HepG2 (cell line): Measurements from ENCODE around the gene AP1S3. TPM values are rescaled to one million over a fixed set of nuclear protein-coding genes. Genes with fewer than 3 reads are reported as not detected.

Experiments
- CSRNP1 ChIP-seq: sonication (generic); formaldehyde crosslinking; IDR thresholded peaks from 2 replicates; pipeline ENCODE4 v1.8.1; 2023; ENCODE audit warnings: mild to moderate bottlenecking, missing genetic modification reagents
- DMAP1 ChIP-seq: IDR thresholded peaks from 2 replicates; pipeline ENCODE4 v1.6.1; 2016
- KLF16 ChIP-seq, 2 experiments: sonication (generic) in 1 of 2; formaldehyde crosslinking in 1 of 2; IDR thresholded peaks; 2 replicates each; pipeline versions ENCODE4 v1.6.1 to v1.8.0; 2016 to 2023; ENCODE audit warnings: missing genetic modification reagents in 2 of 2, missing compliant biosample characterization in 1 of 2
- MIER3 ChIP-seq: IDR thresholded peaks from 2 replicates; pipeline ENCODE4 v1.6.1; 2016; ENCODE audit warnings: missing compliant biosample characterization, borderline replicate concordance
- MYPOP ChIP-seq: sonication (generic); formaldehyde crosslinking; IDR thresholded peaks from 2 replicates; pipeline ENCODE4 v1.8.1; 2023; ENCODE audit warnings: mild to moderate bottlenecking, moderate library complexity, missing genetic modification reagents
- PHB2 ChIP-seq: fragments of 450-650 bp; IDR thresholded peaks from 2 replicates; pipeline ENCODE4 v1.6.1; 2018; ENCODE audit not compliant: partially characterized antibody
- RFX1 ChIP-seq: fragments of 450-650 bp; IDR thresholded peaks from 2 replicates; pipeline ENCODE4 v1.6.1; 2017
- SCMH1 ChIP-seq: sonication (generic); formaldehyde crosslinking; IDR thresholded peaks from 2 replicates; pipeline ENCODE4 v1.9.0; 2021; ENCODE audit warnings: missing genetic modification reagents, mild to moderate bottlenecking, borderline replicate concordance
- SMAD3 ChIP-seq: sonication (generic); formaldehyde crosslinking; IDR thresholded peaks from 2 replicates; pipeline ENCODE4 v1.4.0; 2020; ENCODE audit warnings: missing genetic modification reagents
- STAT5B ChIP-seq: sonication (generic); formaldehyde crosslinking; IDR thresholded peaks from 2 replicates; pipeline ENCODE4 v1.4.0; 2020; ENCODE audit warnings: missing genetic modification reagents
- TEAD3 ChIP-seq: optimal IDR thresholded peaks from 2 replicates; pipeline ENCODE3; 2016; ENCODE audit warnings: borderline replicate concordance
- TFDP1 ChIP-seq: IDR thresholded peaks from 2 replicates; pipeline ENCODE4 v1.6.1; 2016; ENCODE audit warnings: missing compliant biosample characterization, missing genetic modification reagents, borderline replicate concordance
- THAP11 ChIP-seq: IDR thresholded peaks from 2 replicates; pipeline ENCODE4 v1.6.1; 2016; ENCODE audit warnings: missing biosample characterization, missing genetic modification reagents
- TRAFD1 ChIP-seq: sonication (generic); formaldehyde crosslinking; IDR thresholded peaks from 2 replicates; pipeline ENCODE4 v1.5.1; 2020; ENCODE audit warnings: missing genetic modification reagents, mild to moderate bottlenecking, borderline replicate concordance
- ZBTB34 ChIP-seq: sonication (generic); formaldehyde crosslinking; IDR thresholded peaks from 2 replicates; pipeline ENCODE4 v1.8.0; 2022; ENCODE audit warnings: mild to moderate bottlenecking, missing genetic modification reagents
- ZBTB46 ChIP-seq: sonication (generic); formaldehyde crosslinking; IDR thresholded peaks from 2 replicates; pipeline ENCODE4 v1.4.0; 2020; ENCODE audit warnings: mild to moderate bottlenecking, missing genetic modification reagents, borderline replicate concordance
- ZNF33A ChIP-seq: sonication (generic); formaldehyde crosslinking; IDR thresholded peaks from 2 replicates; pipeline ENCODE4 v1.5.1; 2020; ENCODE audit warnings: missing genetic modification reagents, mild to moderate bottlenecking, moderate library complexity, borderline replicate concordance
- ZNF777 ChIP-seq: sonication (generic); formaldehyde crosslinking; IDR thresholded peaks from 2 replicates; pipeline ENCODE4 v1.4.0; 2020; ENCODE audit warnings: missing genetic modification reagents
- ZNF792 ChIP-seq: IDR thresholded peaks from 2 replicates; pipeline ENCODE4 v1.6.1; 2016
- polyA plus RNA-seq, 8 experiments: library from polyadenylated mRNA; depleted of rRNA in 3 of 8; stranded (reverse) in 7 of 8; unstranded in 1 of 8; fragments of >200 nt; fragmentation: Illumina TruSeq in 4 of 8; extraction: Trizol in 4 of 8; gene quantifications; 2 replicates each; pipeline versions ENCODE4 v1.2.1 to v1.2.3, GENCODE V29; 2011 to 2016; ENCODE audit warnings: low read depth in 4 of 8, missing spikeins in 1 of 8, mixed read lengths in 1 of 8; ENCODE audit not compliant: insufficient read depth in 1 of 8
- total RNA-seq, 5 experiments: library from RNA; depleted of rRNA; stranded (reverse); fragments of >200 nt; fragmentation: Illumina TruSeq; extraction: Trizol; gene quantifications; 2 replicates each; pipeline ENCODE4 v1.2.3, GENCODE V29; 2016; ENCODE audit warnings: low read depth in 1 of 5

AP1S3 gene
- total and polyA plus RNA-seq, 2 of the 13 experiments (the other 11 are each of a cell fraction or from before 2014, with no cell fraction given) = 3.0 to 16.3 TPM

GRCh38 chr2:223860809-223861738, 23.7 kb upstream of the AP1S3 start (continued):
- no peak for TF ChIP-seq ZNF33A (CRISPR knock-in tag)
- peak; percentile 47; the same call in 1 of the 2 replicates for TF ChIP-seq MYPOP (CRISPR knock-in tag)
- TF ChIP-seq TEAD3 = peak; percentile 96
- no peak for TF ChIP-seq SCMH1 (CRISPR knock-in tag)
- TF ChIP-seq ZBTB34 = no peak
- no peak for TF ChIP-seq ZNF777 (CRISPR knock-in tag)
- TF ChIP-seq KLF16 (CRISPR knock-in tag; IDR thresholded peaks at IDR 0.05) = peak in 1 of 2 experiments; percentile 82; a peak in 2 of 4 replicates
- TF ChIP-seq DMAP1 (CRISPR knock-in tag) = no peak; the same call in 1 of the 2 replicates
- peak; percentile 68; the same call in 1 of the 2 replicates for TF ChIP-seq SMAD3 (CRISPR knock-in tag)
- TF ChIP-seq PHB2 = no peak
- TF ChIP-seq TFDP1 (CRISPR knock-in tag) = no peak
- TF ChIP-seq THAP11 (CRISPR knock-in tag) = peak; percentile 54
- no peak for TF ChIP-seq STAT5B (CRISPR knock-in tag)
- TF ChIP-seq TRAFD1 (CRISPR knock-in tag) = no peak
- no peak for TF ChIP-seq RFX1
- 0 out of 2 replicates have a peak, but pooled peaks have one; percentile 29 for TF ChIP-seq MIER3 (CRISPR knock-in tag)
- no peak for TF ChIP-seq ZBTB46
- no peak for TF ChIP-seq CSRNP1 (CRISPR knock-in tag)
- peak; percentile 63; the same call in 1 of the 2 replicates for TF ChIP-seq ZNF792 (CRISPR knock-in tag)
